ENCODE data around the gene XCL2. TPM values are rescaled to one million over a fixed set of nuclear protein-coding genes. Genes with fewer than 3 reads are reported as not detected.
"Not testable (repeated sequence)": the region's sequence is repeated elsewhere in the genome, so short reads cannot be mapped to it uniquely, and the experiment has no call there.

Gene XCL2
- total RNA-seq, 1 experiment from 2014 or later: not detected

- in situ Hi-C loops (cut with HindIII; ENCODE audit: low pct_unique_long_range_greater_than_20kb, low sequenced_read_pairs): no loop called here
- no peak for DNase-seq (ENCODE audit: low read depth)
Measured at GRCh38 chr1:168567007-168567406, 23.2 kb upstream of the XCL2 start.

DNA sequence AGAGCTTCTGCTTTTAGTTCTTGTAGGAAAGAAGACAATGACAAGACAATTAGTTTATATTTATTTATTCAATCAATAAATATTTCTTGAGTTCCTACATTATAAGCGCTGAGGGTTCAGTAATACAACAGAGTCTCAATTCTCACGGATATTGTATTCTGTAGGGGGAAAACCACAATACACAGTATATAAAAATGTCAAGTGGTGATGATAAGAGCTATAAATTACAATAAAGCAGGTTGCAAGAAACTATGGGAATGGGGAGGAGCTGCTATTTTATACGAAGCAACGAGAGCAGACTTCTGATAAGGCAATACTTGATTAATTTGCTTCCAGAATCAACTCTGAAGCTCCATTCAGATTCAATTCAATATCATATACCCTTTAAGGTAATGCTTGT lies 22.0 kb upstream of the XCL2 start:
- no peak for DNase-seq (ENCODE audit: low read depth)

DNA sequence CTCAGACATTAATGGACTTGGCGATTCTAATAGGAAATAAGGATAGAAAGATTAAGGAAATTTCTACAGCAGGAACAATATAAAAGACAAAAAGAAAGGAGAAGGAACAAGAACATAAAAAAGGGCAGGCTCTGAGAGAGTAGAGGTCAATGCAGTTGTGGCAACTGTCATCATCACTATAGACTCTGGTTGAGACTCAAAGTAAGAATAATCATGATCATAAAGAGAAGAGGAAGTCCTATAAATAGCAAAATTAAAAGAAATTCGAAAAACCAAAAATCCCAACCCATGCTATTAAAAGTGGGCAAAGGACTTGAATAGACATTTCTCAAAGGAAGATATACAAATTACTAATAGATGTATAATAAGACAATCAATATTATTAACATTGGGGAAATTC lies 18.2 kb upstream of the XCL2 start:
- in situ Hi-C loops (cut with HindIII; ENCODE audit: low pct_unique_long_range_greater_than_20kb, low sequenced_read_pairs): no loop called here

More for the DNA sequence above, 22.0 kb upstream of the XCL2 start:
- in situ Hi-C loops (cut with HindIII; ENCODE audit: low pct_unique_long_range_greater_than_20kb, low sequenced_read_pairs): no loop called here

GRCh38 chr1:168560370-168560769 lies 16.6 kb upstream of the XCL2 start:
- DNase-seq (ENCODE audit: low read depth): no peak
- in situ Hi-C loops (cut with HindIII; ENCODE audit: low pct_unique_long_range_greater_than_20kb, low sequenced_read_pairs): no loop called here

More for the DNA sequence above, 18.2 kb upstream of the XCL2 start:
- no peak for DNase-seq (ENCODE audit: low read depth)

DNA sequence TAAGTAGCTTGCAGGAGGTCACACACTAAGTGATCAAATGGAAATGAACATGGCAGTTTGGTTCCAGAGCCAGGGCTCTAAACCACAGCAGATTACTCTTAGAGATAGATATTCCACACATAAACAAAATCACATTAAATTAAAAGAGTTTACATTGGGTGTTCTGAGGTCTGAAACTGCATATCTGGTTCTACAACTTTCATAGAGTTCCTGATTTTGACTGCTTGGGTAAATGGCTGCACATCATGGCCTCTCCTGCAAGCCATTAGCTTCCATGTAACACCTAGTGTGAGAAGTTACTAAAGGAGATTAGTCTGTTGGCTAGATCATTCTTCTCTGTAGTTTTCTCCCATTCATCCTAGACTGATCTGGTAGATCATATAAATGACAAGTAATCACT lies 12.8 kb upstream of the XCL2 start:
- in situ Hi-C loops (cut with HindIII; ENCODE audit: low pct_unique_long_range_greater_than_20kb, low sequenced_read_pairs): no loop called here
- no peak for DNase-seq (ENCODE audit: low read depth)

GRCh38 chr1:168555508-168556046 lies 11.8 kb upstream of the XCL2 start:
- no peak for DNase-seq (ENCODE audit: low read depth)
- in situ Hi-C loops (cut with HindIII; ENCODE audit: low pct_unique_long_range_greater_than_20kb, low sequenced_read_pairs): no loop called here

DNA sequence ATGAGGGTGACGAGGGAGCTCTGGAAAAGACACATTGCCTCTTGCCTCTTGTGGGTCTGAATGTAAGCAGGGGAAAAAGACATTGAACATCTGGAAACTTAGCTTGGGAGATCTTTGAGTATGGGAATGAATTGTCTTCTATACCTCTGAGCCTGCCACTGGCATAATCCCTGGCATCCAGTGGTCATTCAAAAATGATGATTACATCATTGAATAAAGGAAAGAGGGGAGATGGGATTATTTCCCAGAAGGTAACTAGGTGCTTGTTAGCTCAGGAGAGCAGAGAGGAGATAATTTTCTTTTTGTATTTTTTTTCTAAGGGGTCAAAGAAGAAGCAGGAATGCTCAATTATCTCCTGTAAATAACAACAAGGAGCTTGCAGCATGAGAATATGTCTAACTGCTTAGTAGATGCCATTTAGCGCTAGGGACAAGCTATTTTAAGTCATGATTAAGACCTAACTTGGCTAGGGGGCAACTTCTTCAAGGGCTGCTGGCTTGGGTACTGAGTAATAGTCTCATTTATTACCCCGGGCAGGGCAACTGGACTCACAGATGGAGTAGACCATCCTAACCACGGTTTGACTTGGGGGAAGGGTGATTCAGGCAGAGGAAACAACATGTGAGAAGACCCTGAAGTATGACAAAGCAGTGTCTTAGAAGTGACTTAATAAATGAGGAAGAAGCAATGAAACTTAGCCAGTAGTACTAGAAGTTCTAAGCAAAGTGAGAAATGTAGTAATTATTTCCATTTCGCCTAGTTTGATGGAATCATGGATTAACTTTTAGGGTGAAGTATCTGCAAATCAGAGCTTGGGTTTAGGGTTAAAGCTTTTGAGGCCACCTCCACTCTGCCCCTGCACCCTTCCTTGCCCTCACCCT lies 11.0 kb upstream of the XCL2 start:
- DNase-seq (ENCODE audit: low read depth): no peak
- in situ Hi-C loops (cut with HindIII; ENCODE audit: low pct_unique_long_range_greater_than_20kb, low sequenced_read_pairs): no loop called here

DNA sequence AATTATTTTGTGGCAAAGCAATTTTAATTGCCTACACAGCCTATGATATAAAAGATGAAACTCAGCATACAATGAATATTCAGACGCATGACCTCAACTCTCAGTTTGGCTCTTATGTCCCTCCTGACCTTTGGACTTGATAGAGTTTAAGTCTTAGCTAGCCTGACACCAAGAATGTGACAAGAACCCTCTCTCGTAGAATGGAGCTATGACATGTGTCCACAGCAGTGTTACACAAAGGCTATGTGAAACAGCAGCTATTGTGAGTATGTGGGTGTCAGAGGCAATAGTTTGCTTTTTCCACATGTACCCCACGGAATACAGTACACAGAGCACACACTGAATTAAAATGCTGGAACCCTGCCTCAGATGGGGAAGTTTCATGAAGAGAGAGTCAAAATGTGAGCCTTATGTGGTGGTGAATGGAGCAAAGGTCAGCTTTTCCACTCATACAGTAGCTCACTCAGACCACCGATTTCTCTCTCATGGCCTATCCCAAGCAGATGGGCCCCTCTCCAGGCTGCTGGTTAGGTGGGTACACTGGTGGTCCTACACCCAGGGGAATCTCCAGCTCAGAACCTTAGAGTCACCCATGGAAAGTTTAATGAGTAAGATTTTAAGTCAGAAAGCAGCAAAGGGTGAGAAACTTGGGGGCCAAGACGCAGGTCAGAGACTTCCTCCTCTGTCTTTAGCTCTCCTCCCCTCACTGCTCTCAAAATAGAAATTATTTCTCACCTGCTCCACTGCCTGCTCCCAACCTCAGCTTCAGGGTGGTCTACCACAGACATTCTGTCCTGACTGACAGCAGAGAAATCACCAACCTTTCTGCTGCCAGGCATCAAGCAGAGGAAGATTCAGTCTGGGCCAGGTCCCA lies 10.1 kb upstream of the XCL2 start:
- no peak for DNase-seq (ENCODE audit: low read depth)
- in situ Hi-C loops (cut with HindIII; ENCODE audit: low pct_unique_long_range_greater_than_20kb, low sequenced_read_pairs): no loop called here

DNA sequence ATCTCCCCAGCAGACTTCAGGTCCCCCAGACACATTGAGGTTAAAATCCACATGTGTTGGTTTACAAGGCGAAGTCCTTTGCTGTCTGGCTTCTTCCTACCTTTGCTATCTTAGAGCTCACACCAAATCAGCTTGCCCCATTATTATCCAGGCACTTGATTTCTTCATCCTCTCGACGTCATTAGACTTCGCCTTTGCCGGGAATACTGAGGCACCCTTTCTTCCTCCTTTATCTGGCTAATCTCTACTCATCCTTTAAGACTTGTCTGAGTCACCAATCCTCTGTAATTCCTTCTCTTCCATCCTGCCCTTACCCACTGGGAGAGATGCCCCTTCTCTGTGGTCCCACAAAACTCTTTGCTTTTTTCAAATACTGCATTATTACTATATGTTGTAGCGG lies 9.2 kb upstream of the XCL2 start:
- DNase-seq (ENCODE audit: low read depth): no peak
- in situ Hi-C loops (cut with HindIII; ENCODE audit: low pct_unique_long_range_greater_than_20kb, low sequenced_read_pairs): no loop called here

DNA sequence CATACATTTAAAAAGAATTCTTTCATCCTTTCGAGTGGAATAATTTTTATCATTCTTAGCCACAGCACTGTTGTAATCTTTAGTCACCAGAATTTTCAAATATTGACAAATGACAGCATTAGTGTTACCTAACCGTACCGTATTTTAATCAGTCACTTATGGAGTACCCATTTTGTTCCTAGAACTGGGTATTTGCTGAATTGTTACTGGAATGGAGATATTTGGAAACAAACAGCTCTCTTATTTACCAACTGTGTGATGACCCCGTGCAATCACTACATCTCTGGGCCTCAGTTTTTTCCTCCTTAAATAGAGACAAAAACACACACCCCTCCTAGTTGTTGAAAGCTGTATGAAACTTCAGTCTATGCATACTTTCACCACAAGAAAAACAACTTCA lies 7.9 kb upstream of the XCL2 start:
- no peak for DNase-seq (ENCODE audit: low read depth)
- in situ Hi-C loops (cut with HindIII; ENCODE audit: low pct_unique_long_range_greater_than_20kb, low sequenced_read_pairs): no loop called here

- in situ Hi-C loops (cut with HindIII; ENCODE audit: low pct_unique_long_range_greater_than_20kb, low sequenced_read_pairs): no loop called here
- DNase-seq (ENCODE audit: low read depth): no peak
Measured at GRCh38 chr1:168550971-168551370, 7.2 kb upstream of the XCL2 start.

GRCh38 chr1:168546553-168546895 lies 2.7 kb upstream of the XCL2 start:
- DNase-seq (ENCODE audit: low read depth): not testable (repeated sequence)

GRCh38 chr1:168545678-168546552 lies 2.1 kb upstream of the XCL2 start:
- DNase-seq (ENCODE audit: low read depth): peak; percentile 40
- in situ Hi-C loops (cut with HindIII; ENCODE audit: low pct_unique_long_range_greater_than_20kb, low sequenced_read_pairs): not testable (repeated sequence)

More at GRCh38 chr1:168546553-168546895, 2.7 kb upstream of the XCL2 start:
- in situ Hi-C loops (cut with HindIII; ENCODE audit: low pct_unique_long_range_greater_than_20kb, low sequenced_read_pairs): not testable (repeated sequence)

DNA sequence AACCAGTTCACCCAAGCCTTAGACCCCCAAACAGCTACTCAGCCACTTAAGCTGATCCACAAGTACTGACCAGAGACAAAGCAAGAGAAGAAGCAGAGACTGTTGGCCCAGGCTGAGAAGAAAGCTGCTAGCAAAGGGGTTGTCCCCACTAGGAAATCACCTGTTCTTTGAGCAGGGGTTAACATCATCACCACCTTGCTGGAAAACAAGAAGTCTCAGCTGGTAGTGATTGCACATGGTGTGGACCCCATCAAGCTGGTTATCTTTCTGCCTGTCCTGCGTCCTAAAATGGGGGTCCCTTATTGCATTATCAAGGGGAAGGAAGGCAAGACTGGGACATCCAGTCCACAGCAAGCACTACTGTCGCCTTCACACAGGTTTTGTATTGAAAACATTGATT lies 819 bp downstream of the XCL2 start:
- DNase-seq (ENCODE audit: low read depth); in situ Hi-C loops (cut with HindIII; ENCODE audit: low pct_unique_long_range_greater_than_20kb, low sequenced_read_pairs): not testable (repeated sequence)

DNA sequence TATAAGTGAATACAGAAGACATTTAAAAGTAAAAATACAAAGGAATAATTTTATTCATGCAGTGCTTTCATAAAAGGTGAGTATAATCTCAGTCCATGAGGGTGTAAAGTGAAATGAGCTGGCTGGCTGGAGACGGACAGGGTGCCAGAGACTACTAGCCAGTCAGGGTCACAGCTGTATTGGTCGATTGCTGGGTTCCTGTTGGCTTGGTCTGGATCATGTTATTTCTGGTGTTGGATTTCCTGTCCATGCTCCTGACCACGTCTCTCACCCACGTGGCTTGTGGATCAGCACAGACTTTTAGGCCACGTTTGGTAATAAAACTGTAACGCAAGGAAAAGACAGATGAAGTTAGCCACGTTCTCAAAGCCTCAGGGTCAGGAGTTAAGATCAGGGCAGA lies 3.0 kb downstream of the XCL2 start:
- in situ Hi-C loops (cut with HindIII; ENCODE audit: low pct_unique_long_range_greater_than_20kb, low sequenced_read_pairs); DNase-seq (ENCODE audit: low read depth): not testable (repeated sequence)

DNA sequence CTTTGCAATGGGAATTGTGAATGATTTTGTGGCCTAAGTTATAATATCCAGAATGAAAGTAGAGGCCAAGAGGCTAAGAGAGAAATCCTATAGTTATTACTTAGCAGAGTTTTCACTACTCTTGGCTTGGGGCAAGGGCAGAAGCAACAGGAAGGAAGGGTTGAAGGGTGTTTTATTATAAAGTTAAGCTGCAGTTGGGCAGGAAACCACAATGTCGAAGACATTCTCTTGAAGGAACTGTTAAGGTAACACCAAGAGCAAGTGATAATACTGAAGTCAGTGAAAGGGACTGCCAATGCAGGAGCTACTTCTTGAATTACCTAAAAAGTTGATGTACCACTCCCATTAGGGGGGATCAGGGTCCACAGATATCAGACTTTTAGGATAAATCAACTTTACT lies 8.3 kb downstream of the XCL2 start:
- no peak for DNase-seq (ENCODE audit: low read depth)
- in situ Hi-C loops (cut with HindIII; ENCODE audit: low pct_unique_long_range_greater_than_20kb, low sequenced_read_pairs): no loop called here

DNA sequence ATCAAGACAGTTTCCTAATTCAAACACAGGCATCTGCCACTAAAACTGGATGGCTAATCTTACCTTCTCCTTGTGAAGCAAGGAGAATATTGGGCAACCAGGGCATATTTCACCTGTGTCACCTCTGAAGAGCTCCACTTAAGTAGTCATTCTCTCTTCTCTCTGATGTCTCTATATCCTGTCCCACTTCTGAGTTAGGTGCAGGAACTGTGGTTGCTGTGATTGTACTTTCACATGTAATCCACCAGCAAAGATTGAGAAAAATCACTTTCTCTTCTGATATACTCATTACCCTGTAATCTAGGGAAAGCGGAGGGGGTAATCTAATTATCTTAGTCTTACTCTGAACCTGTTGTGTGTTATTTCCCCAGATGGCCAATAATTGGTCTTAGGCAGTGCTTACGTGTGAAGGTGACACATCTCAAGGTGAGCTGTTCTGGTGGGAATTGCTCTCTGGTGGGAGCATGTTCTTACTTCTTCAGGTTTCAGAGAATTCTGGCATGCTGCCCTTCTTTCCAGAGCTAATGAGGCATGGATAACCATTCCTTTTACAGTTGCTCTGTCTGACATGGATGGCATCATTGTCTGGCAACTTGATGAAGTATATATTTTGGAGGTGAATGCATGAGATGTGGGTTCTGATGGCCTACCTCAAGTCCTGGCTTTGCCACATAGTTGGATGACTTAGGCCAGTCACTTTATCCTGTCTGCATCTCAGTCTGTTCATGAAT lies 12.0 kb downstream of the XCL2 start:
- in situ Hi-C loops (cut with HindIII; ENCODE audit: low pct_unique_long_range_greater_than_20kb, low sequenced_read_pairs): no loop called here
- peak; percentile 33 for DNase-seq (ENCODE audit: low read depth)

- in situ Hi-C loops (cut with HindIII; ENCODE audit: low pct_unique_long_range_greater_than_20kb, low sequenced_read_pairs): no loop called here
- no peak for DNase-seq (ENCODE audit: low read depth)
Measured at GRCh38 chr1:168529518-168529917, 14.3 kb downstream of the XCL2 start.
